Uterus (tissue), 4 donors: Measurements from ENCODE around the gene EPB41L3. TPM values are rescaled to one million over a fixed set of nuclear protein-coding genes. Genes with fewer than 3 reads are reported as not detected.
A peak's percentile ranks its signal among the peaks of the same experiment; 100 is the strongest.
"Not testable (repeated sequence)": the region's sequence is repeated elsewhere in the genome, so short reads cannot be mapped to it uniquely, and the experiment has no call there.

Source experiments
- DNase-seq, 2 donors: peaks; one replicate each; pipeline ENCODE4 v3.0.0-alpha.2; 2019 to 2020
- H3K27ac ChIP-seq, 2 donors: fragments of 200-600 bp; sonication (generic); 1 replicate in 1 of 2; 2 replicates in 1 of 2; pipeline ENCODE4 v1.5.1; 2016 to 2018
- H3K27me3 ChIP-seq, 2 donors: fragments of 200-600 bp; sonication (generic); one replicate each; pipeline ENCODE4 v1.5.1; 2018 to 2019; ENCODE audit warnings: control low read depth in 1 of 2
- H3K36me3 ChIP-seq, 2 donors: fragments of 200-600 bp; sonication (generic); one replicate each; pipeline ENCODE4 v1.5.1; 2019; ENCODE audit warnings: control low read depth in 1 of 2
- H3K4me1 ChIP-seq, 2 donors: fragments of 200-600 bp; sonication (generic); one replicate each; pipeline ENCODE4 v1.5.1; 2018 to 2019; ENCODE audit warnings: control low read depth in 1 of 2
- H3K4me3 ChIP-seq, 2 donors: fragments of 200-600 bp; sonication (generic); 1 replicate in 1 of 2; 2 replicates in 1 of 2; pipeline ENCODE4 v1.5.1; 2018 to 2019; ENCODE audit warnings: mild to moderate bottlenecking in 1 of 2
- H3K9me3 ChIP-seq, 2 donors: fragments of 200-600 bp; sonication (generic); one replicate each; pipeline ENCODE4 v1.5.1; 2019; ENCODE audit warnings: control low read depth in 1 of 2
- CTCF ChIP-seq, 4 experiments: fragments of 200-600 bp in 2 of 4; fragments of 450-650 bp in 2 of 4; sonication (generic) in 2 of 4; IDR thresholded peaks; one replicate each; pipeline ENCODE4 v1.5.1; 2016 to 2019; ENCODE audit warnings: antibody characterized with exemption in 4 of 4, mild to moderate bottlenecking in 2 of 4, moderate library complexity in 1 of 4
- POLR2A ChIP-seq, 2 donors: fragments of 450-650 bp; IDR thresholded peaks; one replicate each; pipeline ENCODE4 v1.6.1; 2016; ENCODE audit warnings: antibody characterized with exemption in 2 of 2, mild to moderate bottlenecking in 1 of 2, moderate library complexity in 1 of 2
- intact Hi-C: fragments of 100-400 bp; cut with DNase I; formaldehyde crosslinking; loops from one replicate; pipeline ENCODE4 v1.15.1; 2023; ENCODE audit warnings: low total_unique reads
- total RNA-seq, 4 donors: library from RNA; depleted of rRNA in 3 of 4; stranded (reverse); fragments of >200 nt in 3 of 4; gene quantifications; one replicate each; pipeline versions ENCODE4 v1.1.0 to v1.2.4, GENCODE V29; 2014 to 2023
- donor health status: DM: yes; HTN: yes; CAD: no.

Gene EPB41L3
- total RNA-seq, 4 donors from 2014 or later, result 31.5 to 111 (median 57.1) TPM

DNA sequence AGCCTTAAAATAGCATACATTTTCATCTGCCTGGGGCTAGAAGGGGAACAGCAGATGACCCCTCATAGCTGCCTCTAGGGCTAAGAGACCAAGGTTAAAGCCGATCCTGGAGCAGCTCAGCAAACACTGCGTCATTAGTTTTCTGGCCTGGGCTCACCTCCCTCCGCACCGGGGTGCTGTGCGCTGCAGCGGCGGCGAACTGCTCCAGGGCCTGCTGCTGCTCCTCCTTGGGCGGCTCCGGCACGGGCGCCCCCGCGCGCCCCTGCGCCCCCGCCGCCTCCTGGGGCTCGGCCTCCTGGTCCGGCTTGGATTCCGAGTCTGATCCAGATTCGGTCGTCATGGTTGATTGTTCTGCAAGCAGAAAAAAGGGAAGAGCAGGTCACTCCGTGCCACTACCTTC, 55.0 kb downstream of the EPB41L3 start:
- peak in 1 of 2 donors; percentile 35 for DNase-seq
- no peak overlapping the region for H3K4me3 ChIP-seq

GRCh38 chr18:5488044-5488443, 55.8 kb downstream of the EPB41L3 start:
- H3K4me1 ChIP-seq, intact Hi-C loops, DNase-seq, H3K9me3 ChIP-seq, H3K36me3 ChIP-seq, H3K27ac ChIP-seq, H3K4me3 ChIP-seq, H3K27me3 ChIP-seq: not testable (repeated sequence)

More for the DNA sequence above, 55.0 kb downstream of the EPB41L3 start:
- Histone ChIP-seq H3K4me1 (no peaks in the 10 kb centered on the region), H3K27ac (no peak overlapping the region), H3K9me3 (no peaks in the 10 kb centered on the region), H3K36me3 (no peaks in the 10 kb centered on the region), H3K27me3 (no peaks in the 10 kb centered on the region)
- no peak for TF ChIP-seq POLR2A (IDR thresholded peaks at IDR 0.05)
- peak in 1 of 4 experiments; percentile 12 for TF ChIP-seq CTCF (IDR thresholded peaks at IDR 0.05)
- intact Hi-C loops, result no loop called here

GRCh38 chr18:5484526-5484925, 59.3 kb downstream of the EPB41L3 start:
- Histone ChIP-seq H3K4me1 (no peaks in the 10 kb centered on the region), H3K27ac (no peak overlapping the region), H3K27me3 (no peaks in the 10 kb centered on the region), H3K36me3 (no peaks in the 10 kb centered on the region), H3K4me3 (no peak overlapping the region), H3K9me3 (no peaks in the 10 kb centered on the region)
- TF ChIP-seq POLR2A (IDR thresholded peaks at IDR 0.05), result no peak
- TF ChIP-seq CTCF (IDR thresholded peaks at IDR 0.05), result no peak
- DNase-seq, result no peak
- intact Hi-C loops, result no loop called here

- no peaks in the 10 kb centered on the region for H3K9me3 ChIP-seq
- no peak for DNase-seq
- H3K36me3 ChIP-seq, result no peaks in the 10 kb centered on the region
- no peak overlapping the region for H3K27ac ChIP-seq
- no peak for TF ChIP-seq POLR2A (IDR thresholded peaks at IDR 0.05)
- no peak for TF ChIP-seq CTCF (IDR thresholded peaks at IDR 0.05)
- no peaks in the 10 kb centered on the region for H3K27me3 ChIP-seq
- intact Hi-C loops, result no loop called here
- H3K4me3 ChIP-seq, result no peak overlapping the region
- H3K4me1 ChIP-seq, result no peaks in the 10 kb centered on the region
Observed at GRCh38 chr18:5481621-5482020, 62.2 kb downstream of the EPB41L3 start.

DNA sequence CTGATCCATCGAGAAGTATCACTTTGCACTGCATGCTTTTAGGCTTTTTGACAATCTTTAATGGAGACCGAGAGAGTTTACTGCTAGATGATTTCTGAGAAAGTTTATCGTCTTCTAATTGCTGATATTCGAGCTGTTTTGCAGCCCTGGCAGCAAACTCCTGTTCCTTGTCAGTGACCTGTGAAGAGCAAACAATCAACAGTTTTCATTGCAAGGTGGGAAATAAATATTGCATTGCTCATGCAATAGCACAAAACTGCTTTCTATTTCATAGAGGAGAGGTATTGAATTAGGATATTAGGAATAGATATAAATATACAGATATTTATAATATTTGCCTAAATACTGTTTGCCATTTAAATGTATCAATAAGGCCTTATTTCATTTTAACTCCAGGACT, 65.5 kb downstream of the EPB41L3 start:
- TF ChIP-seq POLR2A (IDR thresholded peaks at IDR 0.05) (no peak), CTCF (IDR thresholded peaks at IDR 0.05) (no peak)
- intact Hi-C loops, result no loop called here
- no peaks in the 10 kb centered on the region for H3K9me3 ChIP-seq
- no peak overlapping the region for H3K27ac ChIP-seq
- H3K36me3 ChIP-seq, result no peaks in the 10 kb centered on the region
- no peak overlapping the region for H3K4me3 ChIP-seq
- DNase-seq, result no peak
- no peaks in the 10 kb centered on the region for H3K4me1 ChIP-seq
- H3K27me3 ChIP-seq, result no peaks in the 10 kb centered on the region
